PC-3 (cell line): ENCODE results near the gene CIROP. TPM values are rescaled to one million over a fixed set of nuclear protein-coding genes. Genes with fewer than 3 reads are reported as not detected.

ENCODE experiments used
- ATAC-seq: fragments of 200-7000 bp; cut with Tn5 transposase; 2 replicates; pipeline ENCODE4 v1.9.1; 2020; ENCODE audit warnings: mild to moderate bottlenecking, moderate library complexity
- BruUV-seq: library from RNA; stranded (reverse); fragments of 400-500 nt; replicated peaks from 2 replicates; lab custom pipeline; 2021; lab: Mats Ljungman, UMichigan
- CTCF ChIA-PET: fragments of 300-600 bp; sonication (Branson Sonifier 250); formaldehyde crosslinking; loops from one replicate; lab custom pipeline; 2022; ENCODE audit warnings: antibody characterized with exemption; lab: Charles Lee
- POLR2A ChIA-PET: fragments of 300-600 bp; sonication (Branson Sonifier 250); formaldehyde crosslinking; loops from one replicate; lab custom pipeline; 2022; ENCODE audit warnings: antibody characterized with exemption; ENCODE audit not compliant: unreplicated experiment; lab: Charles Lee
- DNase-seq: peaks from one replicate; pipeline ENCODE4 v3.0.0-alpha.2; 2015
- H2AFZ ChIP-seq: fragments of 300-600 bp; sonication (generic); 2 replicates; pipeline ENCODE4 v1.6.0; 2016; ENCODE audit warnings: antibody characterized with exemption, low read length
- H3F3A ChIP-seq: fragments of 300-600 bp; sonication (generic); one replicate; pipeline ENCODE4 v1.6.0; 2017; ENCODE audit warnings: antibody characterized with exemption, low read length, control low read depth, mild to moderate bottlenecking; ENCODE audit not compliant: unreplicated experiment
- H3K27ac ChIP-seq: fragments of 300-600 bp; sonication (generic); 2 replicates; pipeline ENCODE4 v1.5.1; 2016; ENCODE audit warnings: mild to moderate bottlenecking, low read length
- H3K27me3 ChIP-seq: fragments of 300-600 bp; sonication (generic); 2 replicates; pipeline ENCODE4 v1.6.1; 2016; ENCODE audit warnings: low read length, mixed read lengths
- H3K36me3 ChIP-seq: fragments of 300-600 bp; sonication (generic); 2 replicates; pipeline ENCODE4 v1.6.1; 2016; ENCODE audit warnings: low read depth, mixed run types, low read length, mixed read lengths
- H3K4me1 ChIP-seq: fragments of 300-600 bp; sonication (generic); 2 replicates; pipeline ENCODE4 v1.5.1; 2016; ENCODE audit warnings: low read length; ENCODE audit not compliant: insufficient read depth
- H3K4me2 ChIP-seq: fragments of 300-600 bp; sonication (generic); 2 replicates; pipeline ENCODE4 v1.6.0; 2016; ENCODE audit warnings: low read length
- H3K4me3 ChIP-seq: fragments of 300-600 bp; sonication (generic); 2 replicates; pipeline ENCODE4 v1.5.1; 2016; ENCODE audit warnings: mild to moderate bottlenecking, low read length, mixed read lengths
- H3K79me2 ChIP-seq: fragments of 300-600 bp; sonication (generic); 2 replicates; pipeline ENCODE4 v1.6.1; 2017; ENCODE audit warnings: low read length, mixed read lengths
- H3K9ac ChIP-seq: fragments of 300-600 bp; sonication (generic); 2 replicates; pipeline ENCODE4 v1.6.0; 2016; ENCODE audit warnings: mild to moderate bottlenecking, low read length
- H3K9me2 ChIP-seq: fragments of 300-600 bp; sonication (generic); replicated peaks from 2 replicates; pipeline ENCODE4 v1.6.1; 2016; ENCODE audit warnings: mixed run types, low read length, mixed read lengths
- H3K9me3 ChIP-seq: fragments of 300-600 bp; sonication (generic); 2 replicates; pipeline ENCODE4 v1.6.1; 2016; ENCODE audit warnings: low read length, mixed read lengths
- H4K20me1 ChIP-seq: fragments of 300-600 bp; sonication (generic); 2 replicates; pipeline ENCODE4 v1.6.1; 2016; ENCODE audit warnings: low read length, mixed read lengths
- EZH2 ChIP-seq: fragments of 300-600 bp; sonication (generic); IDR thresholded peaks from one replicate; pipeline ENCODE4 v1.6.1; 2017; ENCODE audit warnings: antibody characterized with exemption, mild to moderate bottlenecking, low read length; ENCODE audit not compliant: unreplicated experiment
- EZH2phosphoT487 ChIP-seq: fragments of 300-600 bp; sonication (generic); IDR thresholded peaks from 2 replicates; pipeline ENCODE4 v1.6.1; 2018; ENCODE audit warnings: mild to moderate bottlenecking, antibody characterized with exemption, low read length, borderline replicate concordance
- intact Hi-C: fragments of 100-400 bp; cut with micrococcal nuclease; formaldehyde crosslinking; loops from 2 replicates; pipeline ENCODE4 v1.9.0; 2023
- total RNA-seq: library from RNA; depleted of rRNA; stranded (reverse); fragments of >200 nt; gene quantifications from 2 replicates; pipeline ENCODE4 v1.2.3, GENCODE V29; 2014
- TF ChIP-seq, protein P1 (sequence below): fragments of 300-600 bp; sonication (generic); conservative IDR thresholded peaks from 2 replicates; pipeline ENCODE4 v1.5.1; 2017; ENCODE audit warnings: antibody characterized with exemption, low read depth, mild to moderate bottlenecking, low read length

The CIROP gene
- total RNA-seq, 1 experiment from 2014 or later: not detected

DNA sequence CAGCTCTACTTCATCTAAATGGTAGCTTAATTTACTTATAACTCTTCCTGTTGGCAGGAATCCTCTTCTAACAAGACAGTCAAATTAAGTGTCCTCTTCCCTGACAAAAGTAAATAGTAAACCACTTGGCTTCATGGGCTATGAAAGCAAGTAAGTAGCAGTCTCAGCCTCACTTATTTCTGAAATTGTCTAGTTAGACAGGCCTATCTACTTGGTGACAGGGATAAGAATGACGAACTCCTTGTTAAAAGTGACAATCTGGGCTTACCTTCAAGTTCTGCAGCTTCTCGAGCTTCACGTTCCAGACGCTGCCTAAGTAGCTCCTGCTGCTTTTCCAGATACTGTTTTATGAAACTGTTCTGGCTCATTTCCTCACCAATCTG, 14.5 kb downstream of the CIROP start:
- H3K9ac ChIP-seq: no peak overlapping the region
- no peaks in the 10 kb centered on the region for H3F3A ChIP-seq
- CTCF ChIA-PET: no interaction called here
- H3K79me2 ChIP-seq: peaks cover 47% of the 10 kb centered on the region
- TF ChIP-seq EZH2phosphoT487 (no peak), EZH2 (no peak)
- TF ChIP-seq, protein P1, sequence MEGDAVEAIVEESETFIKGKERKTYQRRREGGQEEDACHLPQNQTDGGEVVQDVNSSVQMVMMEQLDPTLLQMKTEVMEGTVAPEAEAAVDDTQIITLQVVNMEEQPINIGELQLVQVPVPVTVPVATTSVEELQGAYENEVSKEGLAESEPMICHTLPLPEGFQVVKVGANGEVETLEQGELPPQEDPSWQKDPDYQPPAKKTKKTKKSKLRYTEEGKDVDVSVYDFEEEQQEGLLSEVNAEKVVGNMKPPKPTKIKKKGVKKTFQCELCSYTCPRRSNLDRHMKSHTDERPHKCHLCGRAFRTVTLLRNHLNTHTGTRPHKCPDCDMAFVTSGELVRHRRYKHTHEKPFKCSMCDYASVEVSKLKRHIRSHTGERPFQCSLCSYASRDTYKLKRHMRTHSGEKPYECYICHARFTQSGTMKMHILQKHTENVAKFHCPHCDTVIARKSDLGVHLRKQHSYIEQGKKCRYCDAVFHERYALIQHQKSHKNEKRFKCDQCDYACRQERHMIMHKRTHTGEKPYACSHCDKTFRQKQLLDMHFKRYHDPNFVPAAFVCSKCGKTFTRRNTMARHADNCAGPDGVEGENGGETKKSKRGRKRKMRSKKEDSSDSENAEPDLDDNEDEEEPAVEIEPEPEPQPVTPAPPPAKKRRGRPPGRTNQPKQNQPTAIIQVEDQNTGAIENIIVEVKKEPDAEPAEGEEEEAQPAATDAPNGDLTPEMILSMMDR: no peak
- H2AFZ ChIP-seq: no peak overlapping the region
- no peaks in the 10 kb centered on the region for H3K27me3 ChIP-seq
- POLR2A ChIA-PET: interaction anchor here (0.6 kb wide), 1 partner anchor 25 kb away, joined by 5 read pairs; no protein-coding TSS in a partner anchor
- ATAC-seq: no peak
- H3K4me3 ChIP-seq: no peak overlapping the region
- H4K20me1 ChIP-seq: peaks cover 18% of the 10 kb centered on the region
- no peak for DNase-seq
- H3K4me1 ChIP-seq: peaks cover 12% of the 10 kb centered on the region
- H3K36me3 ChIP-seq: peaks cover 65% of the 10 kb centered on the region
- H3K4me2 ChIP-seq: no peak overlapping the region
- no peaks in the 10 kb centered on the region for H3K9me3 ChIP-seq
- no peaks in the 10 kb centered on the region for H3K9me2 ChIP-seq
- intact Hi-C loops: no loop called here
- H3K27ac ChIP-seq: no peak overlapping the region
- no TSS peak for BruUV-seq

DNA sequence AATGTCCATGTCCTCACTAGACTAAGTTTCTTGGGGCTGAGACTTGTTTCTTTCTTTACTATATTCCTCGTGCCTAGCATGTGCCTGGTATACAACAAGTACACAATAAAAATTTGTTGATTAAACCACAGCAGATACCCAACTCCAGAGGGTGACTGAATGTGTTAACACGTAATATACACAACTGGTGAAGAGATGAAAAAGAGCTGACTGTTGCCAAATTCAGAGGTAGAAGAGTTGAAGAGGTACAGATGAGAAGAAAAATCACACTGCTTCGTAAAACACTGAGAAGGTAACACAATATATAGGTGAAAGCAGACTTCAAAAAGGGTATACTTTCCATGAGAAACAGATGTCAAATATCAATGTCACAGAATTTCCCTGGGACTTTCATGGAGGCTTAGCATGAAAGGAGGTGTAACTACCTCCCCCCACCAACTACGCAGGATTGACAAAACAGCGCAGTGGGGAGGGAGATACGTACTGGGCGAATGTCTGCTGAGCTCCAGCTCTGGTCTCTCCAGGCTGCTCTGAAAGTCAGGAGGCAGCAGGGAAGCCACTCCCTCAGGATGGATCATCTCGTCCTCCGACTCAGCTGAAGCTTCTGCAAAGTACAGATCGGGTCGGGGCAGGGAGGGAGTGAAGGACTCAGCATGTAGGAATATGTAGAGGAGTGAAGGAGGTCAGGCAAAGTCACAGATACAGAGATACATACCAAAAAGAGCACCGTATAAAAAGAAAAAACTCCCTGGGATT, 15.1 kb downstream of the CIROP start:
- no peak for TF ChIP-seq EZH2phosphoT487
- TF ChIP-seq EZH2: no peak
- TF ChIP-seq, protein P1: no peak
- H3K9me3 ChIP-seq: no peaks in the 10 kb centered on the region
- POLR2A ChIA-PET: interaction anchor here (0.6 kb wide), 1 partner anchor 24 kb away, joined by 5 read pairs; no protein-coding TSS in a partner anchor
- H3K27ac ChIP-seq: no peak overlapping the region
- intact Hi-C loops: no loop called here
- no peaks in the 10 kb centered on the region for H3K27me3 ChIP-seq
- H3F3A ChIP-seq: no peaks in the 10 kb centered on the region
- DNase-seq (no peak), ATAC-seq (no peak)
- no peak overlapping the region for H3K4me2 ChIP-seq
- no peak overlapping the region for H2AFZ ChIP-seq
- H3K79me2 ChIP-seq: peaks cover 46% of the 10 kb centered on the region
- peaks cover 12% of the 10 kb centered on the region for H3K4me1 ChIP-seq
- H3K9ac ChIP-seq: no peak overlapping the region
- CTCF ChIA-PET: no interaction called here
- no peak overlapping the region for H3K4me3 ChIP-seq
- peaks cover 69% of the 10 kb centered on the region for H3K36me3 ChIP-seq
- no peaks in the 10 kb centered on the region for H3K9me2 ChIP-seq
- no TSS peak for BruUV-seq
- peaks cover 18% of the 10 kb centered on the region for H4K20me1 ChIP-seq

DNA sequence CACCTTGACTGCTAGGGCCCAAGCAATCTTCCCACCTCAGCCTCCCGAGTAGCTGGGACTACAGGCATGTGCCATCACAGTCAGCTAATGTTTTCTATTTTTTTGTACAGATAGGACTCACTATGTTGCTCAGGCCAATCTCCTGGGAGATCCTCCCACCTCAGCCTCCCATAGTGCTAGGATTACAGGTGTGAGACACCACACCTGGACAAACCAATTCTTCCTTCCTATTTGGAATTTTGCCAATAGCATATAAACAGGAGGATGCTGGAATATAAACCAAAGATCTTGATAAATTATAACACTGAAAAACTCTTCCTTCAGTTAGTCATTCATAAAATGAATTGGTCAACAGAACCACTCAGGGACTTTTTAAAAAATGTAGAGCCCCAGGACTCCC, 18.2 kb downstream of the CIROP start:
- BruUV-seq: no TSS peak
- intact Hi-C loops: no loop called here
- Histone ChIP-seq H4K20me1 (no peaks in the 10 kb centered on the region), H3K4me3 (no peak overlapping the region), H3K36me3 (peaks cover 68% of the 10 kb centered on the region), H3K9ac (no peak overlapping the region), H3K9me2 (no peaks in the 10 kb centered on the region), H2AFZ (no peak overlapping the region), H3F3A (no peaks in the 10 kb centered on the region), H3K27ac (no peak overlapping the region), H3K4me1 (no peaks in the 10 kb centered on the region), H3K79me2 (peaks cover 18% of the 10 kb centered on the region; the same call in 1 of the 2 replicates), H3K27me3 (no peaks in the 10 kb centered on the region), H3K4me2 (no peak overlapping the region), H3K9me3 (no peaks in the 10 kb centered on the region)
- TF ChIP-seq EZH2 (no peak), EZH2phosphoT487 (no peak)
- TF ChIP-seq, protein P1: no peak
- ATAC-seq (no peak), DNase-seq (no peak)
- ChIA-PET POLR2A (no interaction called here), CTCF (interaction anchor here (1.0 kb wide), 1 partner anchor 18 kb away, joined by 5 read pairs; no protein-coding TSS in a partner anchor)
